B cell (primary cell): ENCODE results near the gene PALLD. TPM values are rescaled to one million over a fixed set of nuclear protein-coding genes. Genes with fewer than 3 reads are reported as not detected.

Experiments
- ATAC-seq: fragments of 200-7000 bp; cut with Tn5 transposase; one replicate; pipeline ENCODE4 v1.10.0; 2021; ENCODE audit warnings: low read depth, mild to moderate bottlenecking, moderate number of reproducible peaks, moderate library complexity
- CTCF ChIA-PET: fragments of 350-600 bp; sonication (Branson Sonifier 250); formaldehyde crosslinking; loops from one replicate; lab custom pipeline; 2021; ENCODE audit warnings: antibody characterized with exemption, inconsistent platforms; lab: Charles Lee
- POLR2A ChIA-PET: fragments of 350-600 bp; sonication (Branson Sonifier 250); formaldehyde crosslinking; loops from one replicate; lab custom pipeline; 2021; ENCODE audit warnings: antibody characterized with exemption; lab: Charles Lee
- DNase-seq: peaks from one replicate; pipeline ENCODE4 v3.0.0; 2013
- H2AFZ ChIP-seq: 2 replicates; pipeline ENCODE4 v1.6.1; 2012; ENCODE audit warnings: mild to moderate bottlenecking, low read depth, low read length; ENCODE audit not compliant: insufficient read depth, poor library complexity, severe bottlenecking
- H3K27ac ChIP-seq, 2 donors: 1 replicate in 1 of 2; 2 replicates in 1 of 2; pipeline ENCODE4 v1.5.1; 2012 to 2013; ENCODE audit warnings: low read length in 2 of 2, mild to moderate bottlenecking in 2 of 2, moderate library complexity in 1 of 2
- H3K27me3 ChIP-seq, 4 experiments: fragments of 200-600 bp in 1 of 4; sonication (generic) in 1 of 4; replicated peaks in 1 of 4; 1 replicate in 2 of 4; 2 replicates in 2 of 4; pipeline versions ENCODE4 v1.6.1 to v1.7.0; 2013 to 2016; ENCODE audit warnings: low read length in 3 of 4, mild to moderate bottlenecking in 2 of 4, mixed read lengths in 1 of 4, moderate library complexity in 1 of 4; ENCODE audit not compliant: insufficient read depth in 4 of 4, control insufficient read depth in 3 of 4; ENCODE audit errors: control extremely low read depth in 1 of 4
- H3K36me3 ChIP-seq, 2 experiments: replicated peaks in 1 of 2; 1 replicate in 1 of 2; 2 replicates in 1 of 2; pipeline versions ENCODE4 v1.6.1 to v1.7.1; 2013; ENCODE audit warnings: low read length in 1 of 2; ENCODE audit not compliant: insufficient read depth in 2 of 2, control insufficient read depth in 1 of 2; ENCODE audit errors: control extremely low read depth in 1 of 2, extremely low read depth in 1 of 2
- H3K4me1 ChIP-seq, 2 donors: fragments of 200-600 bp in 1 of 2; sonication (generic) in 1 of 2; 1 replicate in 1 of 2; 2 replicates in 1 of 2; pipeline versions ENCODE4 v1.5.1 to v1.6.1; 2013 to 2017; ENCODE audit warnings: low read length in 2 of 2; ENCODE audit not compliant: control insufficient read depth in 2 of 2, insufficient read depth in 2 of 2
- H3K4me2 ChIP-seq: replicated peaks from 2 replicates; pipeline ENCODE3; 2012; ENCODE audit warnings: mild to moderate bottlenecking, low read depth, low read length; ENCODE audit not compliant: poor library complexity, severe bottlenecking
- H3K4me3 ChIP-seq, 5 experiments: fragments of 200-600 bp in 1 of 5; sonication (generic) in 1 of 5; 1 replicate in 3 of 5; 2 replicates in 2 of 5; pipeline versions ENCODE4 v1.5.1 to v1.7.0; 2011 to 2016; ENCODE audit warnings: low read length in 4 of 5, mild to moderate bottlenecking in 4 of 5, low read depth in 2 of 5, control low read depth in 1 of 5, moderate library complexity in 1 of 5; ENCODE audit not compliant: insufficient read depth in 1 of 5; ENCODE audit errors: control extremely low read depth in 1 of 5, extremely low read depth in 1 of 5
- H3K79me2 ChIP-seq: fragments of 200-600 bp; sonication (generic); one replicate; pipeline ENCODE4 v1.6.0; 2016; ENCODE audit warnings: low read length; ENCODE audit not compliant: control insufficient read depth, insufficient read depth
- H3K9ac ChIP-seq: fragments of 200-600 bp; sonication (generic); 2 replicates; pipeline ENCODE4 v1.6.1; 2017; ENCODE audit warnings: mild to moderate bottlenecking, low read length, moderate library complexity
- H3K9me3 ChIP-seq, 3 donors: one replicate each; pipeline versions ENCODE4 v1.6.1 to v1.7.1; 2013; ENCODE audit warnings: low read length in 2 of 3; ENCODE audit not compliant: control insufficient read depth in 2 of 3, insufficient read depth in 1 of 3; ENCODE audit errors: control extremely low read depth in 1 of 3
- H4K20me1 ChIP-seq: 2 replicates; pipeline ENCODE4 v1.6.0; 2012; ENCODE audit warnings: mild to moderate bottlenecking, low read length; ENCODE audit not compliant: insufficient read depth, control insufficient read depth, poor library complexity, severe bottlenecking
- H3K27ac Mint-ChIP-seq: one replicate; pipeline ENCODE4 v1.8.0; 2021; ENCODE audit warnings: mixed read lengths
- H3K27me3 Mint-ChIP-seq: one replicate; pipeline ENCODE4 v1.8.0; 2021; ENCODE audit warnings: mixed read lengths
- H3K4me1 Mint-ChIP-seq: one replicate; pipeline ENCODE4 v1.8.0; 2021; ENCODE audit warnings: mixed read lengths
- H3K4me3 Mint-ChIP-seq: one replicate; pipeline ENCODE4 v1.8.0; 2021; ENCODE audit warnings: mixed read lengths
- H3K9me3 Mint-ChIP-seq: one replicate; pipeline ENCODE4 v1.8.0; 2022; ENCODE audit warnings: mixed read lengths; ENCODE audit not compliant: insufficient read depth
- EZH2 ChIP-seq: IDR thresholded peaks from 2 replicates; pipeline ENCODE4 v1.6.1; 2012; ENCODE audit warnings: borderline replicate concordance, low read depth, mild to moderate bottlenecking, moderate library complexity, low read length; ENCODE audit not compliant: insufficient read depth, poor library complexity, severe bottlenecking
- WGBS: methylation state at CpG from one replicate; pipeline ENCODE4 v1.1.5; 2013; ENCODE audit warnings: missing lambda C conversion rate; ENCODE audit not compliant: insufficient coverage; 5-methylcytosine and 5-hydroxymethylcytosine counted together
- intact Hi-C: fragments of 100-400 bp; cut with micrococcal nuclease; formaldehyde crosslinking; loops from one replicate; pipeline ENCODE4 v1.10.0; 2022
- polyA plus RNA-seq: library from polyadenylated mRNA; depleted of rRNA; stranded (reverse); fragments of >200 nt; gene quantifications from 2 replicates; pipeline ENCODE4 v1.2.3, GENCODE V29; 2012
- total RNA-seq, 2 donors: library from RNA; stranded (reverse); fragments of 120-200 nt in 1 of 2; gene quantifications; 1 replicate in 1 of 2; 2 replicates in 1 of 2; pipeline versions ENCODE4 v1.2.3 to v1.2.4, GENCODE V29; 2013 to 2022
- TF ChIP-seq, protein P1 (sequence below): fragments of 200-600 bp; IDR thresholded peaks from one replicate; pipeline ENCODE4 v1.8.0; 2022; ENCODE audit warnings: antibody characterized with exemption, mild to moderate bottlenecking

Gene PALLD
- total and polyA plus RNA-seq, 2 donors (not counting 1 experiment from before 2014, with no cell fraction given) = 0.63 to 0.71 TPM

DNA sequence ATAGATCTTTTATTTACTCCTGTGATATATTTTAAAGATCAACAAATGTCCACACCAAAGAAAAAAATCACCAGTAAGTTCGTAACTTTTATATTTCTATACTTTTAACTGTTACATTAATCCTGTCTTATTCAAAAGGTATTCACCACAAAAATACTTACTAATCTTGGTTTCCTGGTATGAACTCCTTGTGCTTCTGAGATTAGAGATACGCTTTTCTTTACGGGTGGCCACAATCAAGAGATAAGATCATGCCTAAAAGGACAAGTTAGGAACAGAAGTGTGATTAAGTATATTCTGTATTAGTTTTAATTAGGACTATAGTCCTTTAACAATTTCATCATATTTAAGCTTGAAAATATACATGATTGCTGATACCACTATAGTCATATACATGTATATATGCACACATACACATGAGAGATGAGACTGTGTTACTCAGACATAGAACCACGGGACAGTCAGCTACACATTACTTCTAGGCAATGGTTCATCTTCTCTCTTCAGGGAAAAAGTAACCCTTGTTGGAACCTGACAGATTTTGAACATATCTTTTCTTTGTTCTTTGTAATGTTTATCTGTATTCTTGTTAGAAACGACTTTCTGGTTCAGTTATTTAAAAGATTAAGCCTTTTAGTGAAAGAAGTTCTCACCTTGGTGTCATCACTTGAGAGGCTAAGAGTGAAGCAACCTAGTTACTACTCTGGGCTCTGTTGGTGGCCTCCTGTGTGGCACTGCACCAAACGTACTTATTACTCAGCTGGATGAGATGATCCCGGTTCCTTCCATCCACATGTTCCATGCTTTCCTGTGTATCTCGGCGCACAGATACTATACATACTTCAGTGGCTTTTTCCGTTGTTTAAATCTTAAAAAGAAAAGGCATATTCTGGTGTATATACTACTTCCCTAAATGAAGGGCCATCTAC is 367.1 kb downstream of the PALLD start:
- Histone ChIP-seq H3K27ac (no peak overlapping the region), H3K4me2 (no peak overlapping the region), H3K36me3 (no peaks in the 10 kb centered on the region), H3K27me3 (no peaks in the 10 kb centered on the region), H3K9ac (no peak overlapping the region), H4K20me1 (no peaks in the 10 kb centered on the region), H3K9me3 (no peaks in the 10 kb centered on the region), H2AFZ (no peak overlapping the region), H3K4me1 (no peaks in the 10 kb centered on the region), H3K4me3 (no peak overlapping the region), H3K79me2 (no peaks in the 10 kb centered on the region)
- Mint-ChIP-seq H3K27me3 (peaks cover 9% of the 10 kb centered on the region), H3K9me3 (no peaks in the 10 kb centered on the region), H3K4me3 (no peak overlapping the region), H3K27ac (no peak overlapping the region), H3K4me1 (no peaks in the 10 kb centered on the region)
- intact Hi-C loops = no loop called here
- TF ChIP-seq, protein P1, sequence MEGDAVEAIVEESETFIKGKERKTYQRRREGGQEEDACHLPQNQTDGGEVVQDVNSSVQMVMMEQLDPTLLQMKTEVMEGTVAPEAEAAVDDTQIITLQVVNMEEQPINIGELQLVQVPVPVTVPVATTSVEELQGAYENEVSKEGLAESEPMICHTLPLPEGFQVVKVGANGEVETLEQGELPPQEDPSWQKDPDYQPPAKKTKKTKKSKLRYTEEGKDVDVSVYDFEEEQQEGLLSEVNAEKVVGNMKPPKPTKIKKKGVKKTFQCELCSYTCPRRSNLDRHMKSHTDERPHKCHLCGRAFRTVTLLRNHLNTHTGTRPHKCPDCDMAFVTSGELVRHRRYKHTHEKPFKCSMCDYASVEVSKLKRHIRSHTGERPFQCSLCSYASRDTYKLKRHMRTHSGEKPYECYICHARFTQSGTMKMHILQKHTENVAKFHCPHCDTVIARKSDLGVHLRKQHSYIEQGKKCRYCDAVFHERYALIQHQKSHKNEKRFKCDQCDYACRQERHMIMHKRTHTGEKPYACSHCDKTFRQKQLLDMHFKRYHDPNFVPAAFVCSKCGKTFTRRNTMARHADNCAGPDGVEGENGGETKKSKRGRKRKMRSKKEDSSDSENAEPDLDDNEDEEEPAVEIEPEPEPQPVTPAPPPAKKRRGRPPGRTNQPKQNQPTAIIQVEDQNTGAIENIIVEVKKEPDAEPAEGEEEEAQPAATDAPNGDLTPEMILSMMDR = no peak
- no peak for TF ChIP-seq EZH2
- WGBS = 60% methylated on average over 1 of the region's 10 CpGs
- ATAC-seq (no peak), DNase-seq (no peak)
- CTCF ChIA-PET = no interaction called here
- POLR2A ChIA-PET = no interaction called here

DNA sequence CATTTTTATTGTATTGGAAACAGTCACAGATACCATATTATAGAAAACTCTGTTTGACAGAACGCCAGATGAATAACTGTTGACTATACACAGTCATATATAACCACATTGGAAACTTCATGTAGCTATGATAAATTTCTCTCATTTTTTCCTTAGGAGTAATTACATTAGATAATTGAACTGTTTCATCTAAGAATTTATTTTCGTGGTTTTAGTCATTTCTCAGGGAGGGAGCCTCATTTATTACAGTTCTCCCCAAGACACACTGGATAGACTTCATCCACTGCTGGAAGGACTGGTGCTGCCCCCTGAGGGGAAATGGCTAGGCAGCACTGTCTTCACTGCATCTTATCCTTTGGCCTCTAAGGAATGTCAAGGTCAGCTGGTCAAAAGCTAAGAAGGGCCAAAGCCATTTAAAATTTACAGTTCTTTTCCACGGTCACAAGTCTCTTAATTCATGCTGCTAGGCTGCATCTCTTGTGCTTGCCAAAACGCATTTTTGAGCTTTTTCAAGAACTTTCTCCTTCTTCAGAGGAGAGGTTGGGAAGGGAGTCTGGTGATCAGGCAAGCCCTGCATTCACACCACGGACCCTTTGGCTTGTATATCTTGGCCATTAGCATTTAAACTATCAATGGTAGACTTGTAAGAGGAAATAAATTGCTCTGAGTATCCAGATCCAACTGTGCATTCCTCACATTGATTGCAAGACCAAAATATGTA is 368.1 kb downstream of the PALLD start:
- Histone ChIP-seq H2AFZ (no peak overlapping the region), H3K4me1 (no peaks in the 10 kb centered on the region), H3K4me3 (no peak overlapping the region), H3K27me3 (no peaks in the 10 kb centered on the region), H3K27ac (no peak overlapping the region), H3K9ac (no peak overlapping the region), H3K4me2 (no peak overlapping the region), H4K20me1 (no peaks in the 10 kb centered on the region), H3K9me3 (no peaks in the 10 kb centered on the region), H3K36me3 (no peaks in the 10 kb centered on the region), H3K79me2 (no peaks in the 10 kb centered on the region)
- intact Hi-C loops = no loop called here
- Mint-ChIP-seq H3K4me3 (no peak overlapping the region), H3K27ac (no peak overlapping the region), H3K4me1 (no peaks in the 10 kb centered on the region), H3K9me3 (no peaks in the 10 kb centered on the region), H3K27me3 (peaks cover 7% of the 10 kb centered on the region)
- no peak for DNase-seq
- ATAC-seq = no peak
- CTCF ChIA-PET = no interaction called here
- POLR2A ChIA-PET = no interaction called here
- no CpG with 5 or more reads among the region's 5 CpGs for WGBS
- no peak for TF ChIP-seq EZH2
- TF ChIP-seq, protein P1 = no peak
